ENCODE measurements around the gene HDHD2. TPM values are rescaled to one million over a fixed set of nuclear protein-coding genes. Genes with fewer than 3 reads are reported as not detected.

Gene HDHD2
- total RNA-seq, 1 donor from 2014 or later: 32.2 TPM

- no peak for TF ChIP-seq CTCF (IDR thresholded peaks at IDR 0.05)
- H3K27me3 Mint-ChIP-seq (ENCODE audit: unreplicated experiment): no peaks in the 10 kb centered on the region
- H3K9me3 Mint-ChIP-seq (ENCODE audit: unreplicated experiment): no peaks in the 10 kb centered on the region
- no peak for DNase-seq (ENCODE audit: extremely low spot score, unreplicated experiment)
- H3K4me3 Mint-ChIP-seq (ENCODE audit: unreplicated experiment): no peak overlapping the region
- no peaks in the 10 kb centered on the region for H3K4me1 Mint-ChIP-seq (ENCODE audit: unreplicated experiment)
- no peak overlapping the region for H3K27ac Mint-ChIP-seq (ENCODE audit: unreplicated experiment)
- peaks cover 23% of the 10 kb centered on the region for H3K36me3 Mint-ChIP-seq (ENCODE audit: unreplicated experiment)
Measured at GRCh38 chr18:47120428-47120827, 29.9 kb downstream of the HDHD2 start.

- Mint-ChIP-seq H3K9me3 (ENCODE audit: unreplicated experiment) (no peaks in the 10 kb centered on the region), H3K4me3 (ENCODE audit: unreplicated experiment) (no peak overlapping the region), H3K27ac (ENCODE audit: unreplicated experiment) (no peak overlapping the region), H3K4me1 (ENCODE audit: unreplicated experiment) (no peaks in the 10 kb centered on the region), H3K36me3 (ENCODE audit: unreplicated experiment) (peaks cover 19% of the 10 kb centered on the region), H3K27me3 (ENCODE audit: unreplicated experiment) (no peaks in the 10 kb centered on the region)
- TF ChIP-seq CTCF (IDR thresholded peaks at IDR 0.05): no peak
- no peak for DNase-seq (ENCODE audit: extremely low spot score, unreplicated experiment)
Measured at GRCh38 chr18:47118981-47119380, 31.3 kb downstream of the HDHD2 start.

GRCh38 chr18:47115205-47115604 is 35.1 kb downstream of the HDHD2 start:
- Mint-ChIP-seq H3K4me3 (ENCODE audit: unreplicated experiment) (no peak overlapping the region), H3K27me3 (ENCODE audit: unreplicated experiment) (no peaks in the 10 kb centered on the region), H3K36me3 (ENCODE audit: unreplicated experiment) (peaks cover 32% of the 10 kb centered on the region), H3K9me3 (ENCODE audit: unreplicated experiment) (no peaks in the 10 kb centered on the region), H3K4me1 (ENCODE audit: unreplicated experiment) (no peaks in the 10 kb centered on the region), H3K27ac (ENCODE audit: unreplicated experiment) (no peak overlapping the region)
- TF ChIP-seq CTCF (IDR thresholded peaks at IDR 0.05): no peak
- DNase-seq (ENCODE audit: extremely low spot score, unreplicated experiment): no peak

GRCh38 chr18:47113796-47114540 is 36.3 kb downstream of the HDHD2 start:
- H3K4me1 Mint-ChIP-seq (ENCODE audit: unreplicated experiment): no peaks in the 10 kb centered on the region
- H3K9me3 Mint-ChIP-seq (ENCODE audit: unreplicated experiment): no peaks in the 10 kb centered on the region
- H3K4me3 Mint-ChIP-seq (ENCODE audit: unreplicated experiment): no peak overlapping the region
- no peaks in the 10 kb centered on the region for H3K27me3 Mint-ChIP-seq (ENCODE audit: unreplicated experiment)
- TF ChIP-seq CTCF (IDR thresholded peaks at IDR 0.05): no peak
- peaks cover 31% of the 10 kb centered on the region for H3K36me3 Mint-ChIP-seq (ENCODE audit: unreplicated experiment)
- no peak overlapping the region for H3K27ac Mint-ChIP-seq (ENCODE audit: unreplicated experiment)
- DNase-seq (ENCODE audit: extremely low spot score, unreplicated experiment): no peak

- no peak overlapping the region for H3K27ac Mint-ChIP-seq (ENCODE audit: unreplicated experiment)
- H3K4me1 Mint-ChIP-seq (ENCODE audit: unreplicated experiment): no peaks in the 10 kb centered on the region
- peaks cover 36% of the 10 kb centered on the region for H3K36me3 Mint-ChIP-seq (ENCODE audit: unreplicated experiment)
Measured at GRCh38 chr18:47110492-47111274, 39.6 kb downstream of the HDHD2 start.

More at GRCh38 chr18:47110492-47111274, 39.6 kb downstream of the HDHD2 start:
- H3K9me3 Mint-ChIP-seq (ENCODE audit: unreplicated experiment): no peaks in the 10 kb centered on the region
- TF ChIP-seq CTCF (IDR thresholded peaks at IDR 0.05): no peak
- no peaks in the 10 kb centered on the region for H3K27me3 Mint-ChIP-seq (ENCODE audit: unreplicated experiment)
- no peak for DNase-seq (ENCODE audit: extremely low spot score, unreplicated experiment)
- no peak overlapping the region for H3K4me3 Mint-ChIP-seq (ENCODE audit: unreplicated experiment)
